ENCODE results near the gene AGO4. TPM values are rescaled to one million over a fixed set of nuclear protein-coding genes. Genes with fewer than 3 reads are reported as not detected.

The AGO4 gene
- total and polyA plus RNA-seq, 4 donors, result 1.7 to 14.9 (median 7.3) TPM

- peaks cover 0 to 9% (median 3%) of the 10 kb centered on the region in 4 donors for H3K4me1 ChIP-seq (ENCODE audit: control insufficient read depth in 4 of 4, insufficient read depth in 4 of 4, low read length in 3 of 4)
- no peak overlapping the region for H3K4me3 ChIP-seq (ENCODE audit: low read depth in 1 of 3, low read length in 3 of 3)
- TF ChIP-seq ATF3 (IDR thresholded peaks at IDR 0.05) (no peak), RAD21 (IDR thresholded peaks at IDR 0.05) (no peak), HNF4A (conservative IDR thresholded peaks at IDR 0.05) (no peak), JUND (IDR thresholded peaks at IDR 0.05) (no peak), HNF4G (IDR thresholded peaks at IDR 0.05) (no peak), REST (IDR thresholded peaks at IDR 0.05) (no peak), YY1 (IDR thresholded peaks at IDR 0.05) (no peak)
- no peaks in the 10 kb centered on the region for H3K9me3 ChIP-seq (ENCODE audit: control insufficient read depth in 4 of 4, low read length in 3 of 4)
- no peak overlapping the region for H3K9ac ChIP-seq (ENCODE audit: low read depth in 1 of 2, low read length in 2 of 2)
- peaks cover 0 to 9% (median 5%) of the 10 kb centered on the region in 4 donors for H3K36me3 ChIP-seq (ENCODE audit: control insufficient read depth in 4 of 4, insufficient read depth in 3 of 4, low read depth in 1 of 4, low read length in 3 of 4)
- H3K27ac ChIP-seq (ENCODE audit: low read depth in 1 of 2, low read length in 2 of 2), result no peak overlapping the region
- WGBS, result 83% methylated on average over 4 of the region's 4 CpGs
- no peak for DNase-seq (ENCODE audit: low spot score)
- H3K27me3 ChIP-seq (ENCODE audit: control insufficient read depth in 4 of 4, insufficient read depth in 4 of 4, low read length in 3 of 4), result no peaks in the 10 kb centered on the region
These were observed 78.2 kb downstream of the AGO4 start for GRCh38 chr1:35885961-35886558.

GRCh38 chr1:35886577-35887431 is 79.0 kb downstream of the AGO4 start:
- no peak for DNase-seq (ENCODE audit: low spot score)
- Histone ChIP-seq H3K36me3 (ENCODE audit: control insufficient read depth in 4 of 4, insufficient read depth in 3 of 4, low read depth in 1 of 4, low read length in 3 of 4) (peaks cover 0 to 9% (median 6%) of the 10 kb centered on the region in 4 donors), H3K9ac (ENCODE audit: low read depth in 1 of 2, low read length in 2 of 2) (no peak overlapping the region), H3K9me3 (ENCODE audit: control insufficient read depth in 4 of 4, low read length in 3 of 4) (no peaks in the 10 kb centered on the region), H3K4me3 (ENCODE audit: low read depth in 1 of 3, low read length in 3 of 3) (no peak overlapping the region), H3K27me3 (ENCODE audit: control insufficient read depth in 4 of 4, insufficient read depth in 4 of 4, low read length in 3 of 4) (no peaks in the 10 kb centered on the region), H3K27ac (ENCODE audit: low read depth in 1 of 2, low read length in 2 of 2) (no peak overlapping the region), H3K4me1 (ENCODE audit: control insufficient read depth in 4 of 4, insufficient read depth in 4 of 4, low read length in 3 of 4) (peaks cover 0 to 9% (median 3%) of the 10 kb centered on the region in 4 donors)
- TF ChIP-seq MAX (IDR thresholded peaks at IDR 0.05), result no peak
- no peak for TF ChIP-seq GABPA (IDR thresholded peaks at IDR 0.05 in 1 of 2, conservative IDR thresholded peaks at IDR 0.05 in 1 of 2)
- no peak for TF ChIP-seq CTCF (IDR thresholded peaks at IDR 0.05; ENCODE audit: low read depth, low read length, missing input control)
- TF ChIP-seq ATF3 (IDR thresholded peaks at IDR 0.05), result no peak
- TF ChIP-seq JUND (IDR thresholded peaks at IDR 0.05), result no peak
- TF ChIP-seq TAF1 (conservative IDR thresholded peaks at IDR 0.05), result no peak
- no peak for TF ChIP-seq REST (IDR thresholded peaks at IDR 0.05)
- TF ChIP-seq YY1 (IDR thresholded peaks at IDR 0.05), result no peak
- TF ChIP-seq FOXA2 (IDR thresholded peaks at IDR 0.05), result no peak
- no peak for TF ChIP-seq HNF4G (IDR thresholded peaks at IDR 0.05)
- no peak for TF ChIP-seq EGR1 (IDR thresholded peaks at IDR 0.05; ENCODE audit: low read depth in 2 of 2)
- no peak for TF ChIP-seq HNF4A (conservative IDR thresholded peaks at IDR 0.05)
- 54% methylated on average over 3 of the region's 3 CpGs for WGBS
